SH-SY5Y (cell line): Measurements from ENCODE around the gene ZC3HAV1.

ENCODE experiments used
- GATA2 ChIP-seq: IDR thresholded peaks from 2 replicates; pipeline ENCODE4 v1.6.1; 2011; ENCODE audit warnings: mild to moderate bottlenecking, low read depth, low read length
- GATA3 ChIP-seq: IDR thresholded peaks from 2 replicates; pipeline ENCODE4 v1.6.1; 2011; ENCODE audit warnings: low read depth, mild to moderate bottlenecking, low read length, moderate library complexity

- TF ChIP-seq GATA2 = no peak
- TF ChIP-seq GATA3 = no peak
Measured at GRCh38 chr7:139032473-139032872, 77.0 kb downstream of the ZC3HAV1 start.
